SK-N-SH (cell line): ENCODE results near the gene BORCS5. TPM values are rescaled to one million over a fixed set of nuclear protein-coding genes. Genes with fewer than 3 reads are reported as not detected.

Source experiments
- polyA plus RNA-seq, 3 experiments: library from polyadenylated mRNA; depleted of rRNA; stranded (reverse); fragments of >200 nt; gene quantifications; 2 replicates each; pipeline ENCODE4 v1.2.3, GENCODE V29; 2012

Gene BORCS5
- polyA plus RNA-seq, 1 of the 3 experiments (the other 2 are of a cell fraction), result 16.3 TPM

Other genes with a start within 250 kb of the BORCS5 start
- gene LRP6, start 90.0 kb upstream of the BORCS5 start, polyA plus RNA-seq (2012; rRNA removed), result 13.7 and 15.3 TPM in 2 replicates
- 2.9 and 3.7 TPM in 2 replicates for gene MANSC1, start 6.8 kb upstream of the BORCS5 start, polyA plus RNA-seq (2012; rRNA removed)
- gene DUSP16, start 205.8 kb downstream of the BORCS5 start, polyA plus RNA-seq (2012; rRNA removed), result 7.1 and 8.5 TPM in 2 replicates